ENCODE measurements around the gene SVIL.

Gene SVIL

DNA sequence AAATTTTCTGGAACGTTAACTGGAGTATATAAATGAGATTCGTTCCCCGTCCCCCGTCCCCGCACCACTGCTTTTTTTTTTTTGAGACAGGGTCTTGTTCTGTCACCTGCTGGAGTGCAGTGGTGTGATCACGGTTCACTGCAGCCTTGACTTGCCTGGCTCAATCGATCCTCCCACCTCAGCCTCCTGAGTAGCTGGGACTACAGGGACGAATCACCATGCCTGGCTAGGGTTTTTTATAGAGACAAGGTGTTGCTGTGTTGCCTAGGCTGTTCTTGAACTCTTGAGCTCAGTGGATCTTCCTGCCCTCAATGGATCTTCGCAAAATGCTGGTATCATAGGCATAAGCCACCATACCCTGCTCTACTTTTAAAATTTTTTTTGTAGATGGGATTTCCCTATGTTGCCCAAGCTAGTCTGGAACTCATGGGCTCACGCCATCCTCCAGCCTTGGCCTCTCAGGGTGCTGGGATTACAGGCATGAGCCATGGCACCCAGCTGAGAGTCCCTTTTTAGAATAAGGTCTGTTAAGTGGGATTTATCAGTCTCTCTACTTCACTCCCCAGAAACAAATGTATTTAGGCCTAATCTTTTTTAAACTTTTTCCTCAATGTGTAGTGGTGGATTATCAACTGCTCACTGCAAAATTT, 223.0 kb downstream of the SVIL start:
- no peak for DNase-seq (ENCODE audit: low read depth)

DNA sequence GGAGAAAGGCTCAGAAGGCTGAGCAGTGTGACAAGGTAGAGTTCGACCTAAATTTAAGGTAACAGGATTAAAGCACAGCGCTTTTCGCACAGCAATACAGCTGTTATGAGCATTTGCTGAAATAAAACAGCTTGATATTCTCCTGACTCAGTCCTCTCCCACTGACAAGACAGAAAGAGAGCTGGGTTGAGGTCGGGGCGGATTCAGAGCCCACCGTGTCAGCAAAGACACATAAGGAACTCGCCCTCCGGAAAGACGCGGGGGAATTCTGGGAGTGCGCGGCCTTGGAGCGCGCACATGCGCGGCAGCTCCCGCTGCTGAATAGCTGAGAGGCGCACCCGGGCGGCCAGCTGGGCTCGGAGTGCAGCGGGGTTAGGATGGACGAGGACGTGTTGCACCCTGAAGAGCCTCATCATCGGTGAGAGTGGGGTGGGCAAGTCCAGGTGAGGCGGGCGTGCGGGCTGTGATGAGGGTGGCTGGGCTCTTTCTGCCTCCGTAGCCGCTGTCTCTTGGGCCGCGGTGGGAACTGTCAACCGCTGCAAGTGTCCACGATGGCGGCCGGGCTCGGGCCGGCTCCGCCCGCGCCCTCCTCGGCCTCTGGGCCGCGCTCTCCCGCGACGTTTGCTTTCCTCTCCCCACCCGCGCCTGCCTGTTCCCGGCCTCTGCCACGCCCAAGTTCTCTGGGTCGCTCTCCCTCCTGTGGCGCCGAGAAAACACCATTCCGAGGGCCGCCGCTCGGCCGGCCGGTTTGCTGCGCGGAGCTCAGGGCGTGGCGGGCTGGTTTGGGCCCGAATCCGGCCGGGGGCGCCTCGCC, 225.3 kb downstream of the SVIL start:
- peak; percentile 78 for DNase-seq (ENCODE audit: low read depth)

DNA sequence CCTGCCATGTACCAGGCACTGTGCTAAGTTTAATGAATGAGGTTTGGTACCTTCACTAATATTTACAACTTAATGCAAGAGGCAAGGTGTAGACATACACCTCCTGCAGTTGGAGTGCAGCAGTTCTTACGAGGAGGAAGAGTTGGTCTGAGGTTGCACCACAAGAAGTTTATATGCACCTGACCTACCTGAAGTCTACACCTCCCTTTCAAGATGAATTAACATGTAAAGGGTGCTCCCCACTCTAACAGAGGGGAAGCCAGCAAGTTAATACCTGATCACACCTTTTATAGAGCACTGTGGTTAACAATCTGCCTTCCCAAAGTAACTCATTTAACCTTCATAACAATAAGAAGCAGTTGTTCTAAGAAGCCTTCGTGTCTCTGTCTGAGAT, 225.9 kb downstream of the SVIL start:
- no peak for DNase-seq (ENCODE audit: low read depth)
